Hepatocyte (in vitro differentiated cells): ENCODE results near the gene CYP2A7. TPM values are rescaled to one million over a fixed set of nuclear protein-coding genes. Genes with fewer than 3 reads are reported as not detected.
"Not testable (repeated sequence)": the region's sequence is repeated elsewhere in the genome, so short reads cannot be mapped to it uniquely, and the experiment has no call there.

Experiments
- DNase-seq: peaks from one replicate; pipeline ENCODE4 v3.0.0-alpha.2; 2016; ENCODE audit warnings: low spot score
- H2AFZ ChIP-seq: fragments of 200-600 bp; sonication (generic); 2 replicates; pipeline ENCODE4 v1.6.0; 2016; ENCODE audit warnings: antibody characterized with exemption, mild to moderate bottlenecking
- H3K27ac ChIP-seq: fragments of 200-600 bp; sonication (generic); 2 replicates; pipeline ENCODE4 v1.5.1; 2016; ENCODE audit warnings: mild to moderate bottlenecking
- H3K27me3 ChIP-seq: fragments of 200-600 bp; sonication (generic); 2 replicates; pipeline ENCODE4 v1.6.1; 2016
- H3K36me3 ChIP-seq: fragments of 200-600 bp; sonication (generic); replicated peaks from 2 replicates; pipeline ENCODE4 v1.5.1; 2016; ENCODE audit warnings: low read depth; ENCODE audit not compliant: insufficient read depth
- H3K4me1 ChIP-seq: fragments of 200-600 bp; sonication (generic); 2 replicates; pipeline ENCODE4 v1.5.1; 2016; ENCODE audit warnings: mild to moderate bottlenecking, moderate library complexity; ENCODE audit not compliant: insufficient read depth
- H3K4me2 ChIP-seq: fragments of 200-600 bp; sonication (generic); 2 replicates; pipeline ENCODE4 v1.6.0; 2016
- H3K4me3 ChIP-seq: fragments of 200-600 bp; sonication (generic); 2 replicates; pipeline ENCODE4 v1.5.1; 2016; ENCODE audit warnings: mild to moderate bottlenecking
- H3K79me2 ChIP-seq: fragments of 200-600 bp; sonication (generic); 2 replicates; pipeline ENCODE4 v1.6.0; 2017; ENCODE audit warnings: mild to moderate bottlenecking
- H3K9me2 ChIP-seq: fragments of 200-600 bp; sonication (generic); replicated peaks from 2 replicates; pipeline ENCODE4 v1.6.0; 2017; ENCODE audit warnings: mild to moderate bottlenecking; ENCODE audit not compliant: insufficient read depth
- H3K9me3 ChIP-seq: fragments of 200-600 bp; sonication (generic); 2 replicates; pipeline ENCODE4 v1.5.1; 2016; ENCODE audit warnings: low read depth, mild to moderate bottlenecking
- H4K20me1 ChIP-seq: fragments of 200-600 bp; sonication (generic); 2 replicates; pipeline ENCODE4 v1.6.0; 2016; ENCODE audit warnings: mild to moderate bottlenecking; ENCODE audit not compliant: insufficient read depth, poor library complexity, severe bottlenecking
- CTCF ChIP-seq: fragments of 200-600 bp; sonication (generic); IDR thresholded peaks from 2 replicates; pipeline ENCODE4 v1.5.1; 2016; ENCODE audit warnings: antibody characterized with exemption, mild to moderate bottlenecking; ENCODE audit not compliant: poor library complexity
- EZH2 ChIP-seq: fragments of 200-600 bp; sonication (generic); IDR thresholded peaks from 2 replicates; pipeline ENCODE4 v1.6.1; 2016; ENCODE audit warnings: antibody characterized with exemption, mild to moderate bottlenecking, borderline replicate concordance
- EZH2phosphoT487 ChIP-seq: fragments of 200-600 bp; sonication (generic); IDR thresholded peaks from one replicate; pipeline ENCODE4 v1.6.1; 2018; ENCODE audit warnings: antibody characterized with exemption, mild to moderate bottlenecking, low read depth, moderate library complexity; ENCODE audit not compliant: unreplicated experiment, severe bottlenecking
- WGBS: methylation state at CpG from one replicate; pipeline ENCODE4 v1.1.6; 2016; ENCODE audit warnings: low lambda C conversion rate; ENCODE audit errors: missing lambda C conversion rate; 5-methylcytosine and 5-hydroxymethylcytosine counted together
- polyA plus RNA-seq: library from polyadenylated mRNA; unstranded; fragments of >200 nt; fragmentation: Nextera tagmentation; extraction: Ambion mirVana; gene quantifications from 2 replicates; pipeline ENCODE4 v1.2.1, GENCODE V29; 2016
- total RNA-seq: library from RNA; depleted of rRNA; stranded (reverse); fragments of >200 nt; gene quantifications from 2 replicates; pipeline ENCODE4 v1.2.3, GENCODE V29; 2014

Gene CYP2A7
- total and polyA plus RNA-seq, 2 experiments from 2014 or later, result not detected

GRCh38 chr19:40918303-40918702, 36.3 kb upstream of the CYP2A7 start:
- H3K79me2 ChIP-seq, H3K27me3 ChIP-seq, H3K27ac ChIP-seq, H3K36me3 ChIP-seq, H3K9me3 ChIP-seq, H4K20me1 ChIP-seq, H2AFZ ChIP-seq, DNase-seq, H3K4me3 ChIP-seq, H3K4me2 ChIP-seq, H3K9me2 ChIP-seq: not testable (repeated sequence)
- H3K4me1 ChIP-seq, result peaks cover 20% of the 10 kb centered on the region
- WGBS, result 67% methylated on average over 2 of the region's 2 CpGs

- WGBS, result 64% methylated on average over 6 of the region's 6 CpGs
- TF ChIP-seq EZH2phosphoT487 (no peak), CTCF (no peak), EZH2 (no peak)
- no peak overlapping the region for H2AFZ ChIP-seq
- no peaks in the 10 kb centered on the region for H3K27me3 ChIP-seq
- H3K79me2 ChIP-seq, result no peaks in the 10 kb centered on the region
- no peaks in the 10 kb centered on the region for H3K9me3 ChIP-seq
- no peaks in the 10 kb centered on the region for H3K36me3 ChIP-seq
- no peaks in the 10 kb centered on the region for H3K4me1 ChIP-seq
- no peaks in the 10 kb centered on the region for H4K20me1 ChIP-seq
- H3K4me2 ChIP-seq, result no peak overlapping the region
- DNase-seq, result no peak
- H3K4me3 ChIP-seq, result no peak overlapping the region
- H3K9me2 ChIP-seq, result no peaks in the 10 kb centered on the region
- H3K27ac ChIP-seq, result no peak overlapping the region
Measured at GRCh38 chr19:40908976-40909375, 26.9 kb upstream of the CYP2A7 start.

GRCh38 chr19:40907968-40908735, 26.1 kb upstream of the CYP2A7 start:
- Histone ChIP-seq H3K27me3 (no peaks in the 10 kb centered on the region), H3K4me2 (no peak overlapping the region), H2AFZ (no peak overlapping the region), H3K4me1 (no peaks in the 10 kb centered on the region), H4K20me1 (no peaks in the 10 kb centered on the region), H3K4me3 (no peak overlapping the region), H3K36me3 (no peaks in the 10 kb centered on the region), H3K9me3 (no peaks in the 10 kb centered on the region), H3K79me2 (no peaks in the 10 kb centered on the region), H3K9me2 (no peaks in the 10 kb centered on the region), H3K27ac (no peak overlapping the region)
- TF ChIP-seq EZH2 (no peak), EZH2phosphoT487 (no peak), CTCF (no peak)
- WGBS, result 57% methylated on average over 16 of the region's 21 CpGs
- DNase-seq, result no peak

GRCh38 chr19:40906512-40906911, 24.5 kb upstream of the CYP2A7 start:
- no peak for DNase-seq
- Histone ChIP-seq H2AFZ (no peak overlapping the region), H3K4me1 (no peaks in the 10 kb centered on the region), H3K36me3 (no peaks in the 10 kb centered on the region), H3K27me3 (no peaks in the 10 kb centered on the region), H3K9me3 (no peaks in the 10 kb centered on the region), H4K20me1 (no peaks in the 10 kb centered on the region), H3K9me2 (no peaks in the 10 kb centered on the region), H3K4me3 (no peak overlapping the region), H3K79me2 (no peaks in the 10 kb centered on the region), H3K27ac (no peak overlapping the region), H3K4me2 (no peak overlapping the region)
- no peak for TF ChIP-seq EZH2
- no peak for TF ChIP-seq CTCF
- no peak for TF ChIP-seq EZH2phosphoT487

DNA sequence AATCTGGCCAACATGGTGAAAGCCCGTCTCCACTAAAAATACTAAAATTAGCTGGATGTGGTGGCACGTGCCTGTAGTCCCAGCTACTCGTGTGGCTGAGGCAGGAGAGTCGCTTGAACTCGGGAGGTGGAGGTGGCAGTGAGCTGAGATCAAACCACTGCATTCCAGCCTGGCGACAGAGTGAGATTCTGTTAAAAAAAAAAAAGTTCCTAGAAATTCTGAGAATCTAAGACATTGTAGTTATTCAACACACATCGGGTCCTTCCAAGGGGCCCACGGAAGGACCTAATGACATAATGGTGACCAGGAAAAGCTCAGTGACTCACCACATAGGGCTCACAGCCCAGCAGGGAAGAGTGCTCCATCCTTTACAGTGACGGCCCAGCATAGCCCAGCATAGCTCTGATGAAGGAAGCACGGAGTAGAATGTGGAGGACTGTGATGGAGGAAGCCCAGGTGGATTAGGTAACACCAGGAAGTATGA, 22.7 kb upstream of the CYP2A7 start:
- not testable (repeated sequence) for H3K4me2 ChIP-seq, H2AFZ ChIP-seq, H3K4me3 ChIP-seq, H4K20me1 ChIP-seq, H3K79me2 ChIP-seq, H3K27me3 ChIP-seq, H3K27ac ChIP-seq, DNase-seq, H3K9me3 ChIP-seq, H3K9me2 ChIP-seq, H3K4me1 ChIP-seq, H3K36me3 ChIP-seq
- WGBS, result 73% methylated on average over 10 of the region's 10 CpGs

DNA sequence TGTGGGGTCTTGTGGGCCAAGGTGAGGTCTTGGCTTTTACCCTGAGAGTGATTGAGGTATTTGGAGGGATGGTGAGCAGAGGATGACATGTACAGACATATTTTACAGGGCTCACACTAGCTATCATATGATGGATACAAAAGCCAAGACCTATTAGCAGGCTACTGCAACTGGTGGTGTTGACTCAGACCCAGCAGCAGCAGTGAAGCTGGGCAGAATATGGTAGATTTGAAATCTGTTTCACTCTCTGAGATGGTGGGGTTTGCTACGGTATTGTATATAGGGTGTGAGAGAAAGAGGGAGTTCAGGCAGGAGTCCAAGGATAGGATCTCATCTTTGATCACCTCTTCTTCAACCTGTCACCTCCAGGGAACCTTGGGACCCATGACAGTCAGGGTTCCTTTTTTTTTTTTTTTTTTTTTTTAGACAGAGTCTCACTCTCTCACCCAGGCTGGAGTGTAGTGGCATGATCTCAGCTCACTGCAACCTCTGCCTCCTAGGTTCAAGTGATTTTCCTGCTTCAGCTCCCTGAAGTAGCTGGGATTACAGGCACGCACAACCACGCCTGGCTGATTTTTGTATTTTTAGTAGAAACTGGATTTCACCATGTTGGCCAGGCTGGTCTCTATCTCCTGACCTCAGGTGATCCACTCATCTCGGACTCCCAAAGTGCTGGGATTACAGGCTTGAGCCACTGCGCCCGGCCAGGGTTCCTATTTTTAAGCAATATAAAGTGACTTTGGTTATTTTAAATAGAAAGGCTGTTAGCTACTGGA, 20.1 kb upstream of the CYP2A7 start:
- not testable (repeated sequence) for H3K27me3 ChIP-seq, H3K27ac ChIP-seq

More for the DNA sequence above, 20.1 kb upstream of the CYP2A7 start:
- H3K9me3 ChIP-seq, H3K4me1 ChIP-seq, H2AFZ ChIP-seq, H3K79me2 ChIP-seq, H3K36me3 ChIP-seq, H3K4me3 ChIP-seq, H4K20me1 ChIP-seq, DNase-seq, H3K9me2 ChIP-seq, H3K4me2 ChIP-seq: not testable (repeated sequence)
- WGBS, result 84% methylated on average over 6 of the region's 6 CpGs
